HG02678 (cell line): ENCODE results near the gene TMC3.
"Not testable (repeated sequence)": the region's sequence is repeated elsewhere in the genome, so short reads cannot be mapped to it uniquely, and the experiment has no call there.

Experiments used
- ATAC-seq: cut with Tn5 transposase; IDR thresholded peaks from one replicate; pipeline ENCODE4 v1.9.1; 2021; ENCODE audit warnings: mild to moderate bottlenecking, moderate library complexity; ENCODE audit not compliant: unreplicated experiment

The TMC3 gene

GRCh38 chr15:81373775-81374395 is at the start of gene TMC3:
Gene TMC3 (minus strand): TSS chr15:81374213. CDS start chr15:81374077, 136 bp downstream.
- ATAC-seq, result no peak

DNA sequence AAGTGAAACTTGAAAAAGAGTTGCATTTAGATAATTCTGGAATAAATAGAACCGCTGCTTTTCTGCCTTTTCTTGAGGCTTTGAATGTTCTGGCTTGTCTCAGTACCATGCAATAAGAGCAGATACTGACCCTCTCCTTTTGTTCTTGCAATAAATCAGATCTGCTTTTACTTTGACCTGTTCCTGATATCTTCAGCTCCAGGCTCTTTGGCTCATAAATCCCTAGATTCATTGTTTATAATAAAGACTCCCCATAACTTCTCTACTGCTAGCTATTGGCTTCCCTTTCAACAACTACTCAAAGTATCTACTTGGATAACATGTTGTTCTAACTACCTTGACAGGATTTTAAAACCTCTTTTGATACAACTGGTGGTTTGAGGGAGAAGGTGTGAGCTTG is 47.4 kb upstream of the TMC3 start:
- no peak for ATAC-seq

GRCh38 chr15:81419332-81419943 is 45.4 kb upstream of the TMC3 start:
- ATAC-seq, result no peak

DNA sequence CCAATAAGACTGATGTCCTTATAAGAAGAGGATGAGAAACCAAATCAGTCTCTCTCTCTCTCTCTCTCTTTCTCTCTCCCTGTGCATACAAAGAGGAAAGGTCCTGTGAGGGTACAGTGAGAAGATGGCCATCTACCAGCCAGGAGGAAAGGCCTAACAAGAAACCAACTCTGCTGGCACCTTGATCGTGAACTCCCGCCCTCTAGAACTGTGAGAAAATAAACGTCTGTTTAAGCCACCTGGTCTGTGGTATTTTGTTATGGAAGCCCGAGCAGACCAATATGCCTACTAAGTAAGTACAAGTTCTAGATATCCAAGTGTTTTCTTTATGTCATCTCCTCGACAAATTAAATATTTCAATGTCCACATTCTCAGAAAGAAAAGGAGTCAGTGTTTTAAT is 44.9 kb upstream of the TMC3 start:
- ATAC-seq, result no peak

- ATAC-seq, result no peak
Measured at GRCh38 chr15:81418444-81418843, 44.4 kb upstream of the TMC3 start.

DNA sequence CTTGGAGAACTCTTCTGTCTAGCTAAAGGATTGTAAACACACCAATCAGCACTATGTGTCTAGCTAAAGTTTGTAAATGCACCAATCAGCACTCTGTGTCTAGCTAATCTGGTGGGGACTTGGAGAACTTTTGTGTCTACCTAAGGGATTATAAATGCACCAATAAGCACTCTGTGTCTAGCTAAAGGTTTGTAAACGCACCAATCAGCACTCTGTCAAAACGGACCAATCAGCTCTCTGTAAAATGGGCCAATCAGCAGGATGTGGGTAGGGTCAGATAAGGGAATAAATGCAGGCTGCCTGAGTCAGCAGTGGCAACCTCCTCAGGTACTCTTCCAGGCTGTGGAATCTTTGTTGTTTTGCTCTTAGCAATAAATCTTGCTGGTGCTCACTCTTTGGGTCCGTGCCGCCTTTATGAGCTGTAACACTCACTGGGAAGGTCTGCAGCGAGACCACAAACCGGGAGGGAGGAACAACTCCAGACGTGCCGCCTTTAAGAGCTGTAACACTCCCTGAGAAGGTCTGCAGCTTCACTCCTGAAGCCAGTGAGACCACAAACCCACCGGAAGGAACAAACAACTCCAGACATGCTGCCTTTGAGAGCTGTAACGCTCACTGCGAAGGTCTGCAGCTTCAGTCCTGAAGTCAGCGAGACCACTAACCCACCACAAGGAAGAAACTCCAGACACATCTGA is 40.4 kb upstream of the TMC3 start:
- not testable (repeated sequence) for ATAC-seq

GRCh38 chr15:81413851-81414250 is 39.8 kb upstream of the TMC3 start:
- no peak for ATAC-seq

GRCh38 chr15:81411969-81412633 is 38.1 kb upstream of the TMC3 start:
- no peak for ATAC-seq

DNA sequence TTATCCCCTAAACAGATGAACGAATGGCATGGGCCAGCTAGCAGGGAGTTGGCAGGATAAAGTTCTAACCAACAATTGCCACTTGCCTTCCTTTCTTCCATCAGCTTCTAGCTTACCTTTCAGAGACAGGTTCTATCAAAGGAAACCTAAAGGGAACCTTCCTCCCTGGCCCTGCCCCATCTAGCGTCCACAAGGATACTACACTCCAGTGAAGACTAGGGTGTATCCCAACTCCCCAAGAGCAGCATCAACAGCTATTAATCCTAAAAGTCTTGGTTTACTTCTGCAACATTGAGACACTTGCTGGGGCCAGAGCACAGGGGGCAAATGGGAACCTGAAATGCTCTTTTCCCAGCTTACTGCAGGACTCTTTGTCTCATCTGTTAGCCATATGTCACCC is 37.0 kb upstream of the TMC3 start:
- ATAC-seq, result no peak

DNA sequence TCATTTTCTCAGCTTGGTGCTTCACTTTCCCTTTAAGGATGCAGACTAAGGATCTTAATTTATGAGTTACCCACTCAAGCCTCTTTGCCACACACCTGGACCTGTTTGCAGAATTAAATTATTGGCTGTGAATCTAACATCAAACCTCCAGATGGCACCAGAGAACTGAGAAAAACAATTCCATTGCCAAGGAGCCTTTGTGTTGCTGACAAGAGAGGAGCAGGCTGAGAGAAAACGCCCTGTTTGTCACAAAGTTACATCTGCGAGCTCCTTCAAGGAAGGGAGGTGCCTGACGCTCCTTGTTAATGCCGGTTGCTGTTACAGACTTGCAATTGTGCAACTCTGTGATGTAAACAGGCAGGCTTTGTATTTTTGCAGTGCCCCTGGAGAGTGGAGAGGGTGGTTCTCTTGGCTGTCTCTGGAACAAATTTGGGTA is 36.3 kb upstream of the TMC3 start:
- no peak for ATAC-seq

DNA sequence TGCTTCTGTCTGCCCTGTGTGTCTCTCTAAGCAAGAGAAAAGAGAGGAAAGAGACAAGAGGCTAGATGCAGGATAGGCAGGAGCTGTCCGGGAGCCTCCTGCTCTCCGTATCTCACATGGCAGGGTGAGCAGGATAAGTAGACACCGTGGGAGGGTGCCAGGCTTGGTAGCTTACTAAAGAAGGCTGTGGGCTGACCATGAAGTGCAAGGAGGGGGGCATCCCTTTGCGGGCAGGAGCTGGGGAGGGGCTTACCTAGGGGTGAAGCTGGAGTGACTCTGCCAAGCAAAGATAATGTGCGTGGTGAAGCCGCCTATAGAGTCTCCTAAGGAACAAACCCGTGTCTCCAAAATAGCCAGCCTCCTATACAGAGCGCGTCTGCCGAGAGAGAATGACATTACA is 33.7 kb upstream of the TMC3 start:
- no peak for ATAC-seq

- no peak for ATAC-seq
Measured at GRCh38 chr15:81407176-81407575, 33.2 kb upstream of the TMC3 start.

DNA sequence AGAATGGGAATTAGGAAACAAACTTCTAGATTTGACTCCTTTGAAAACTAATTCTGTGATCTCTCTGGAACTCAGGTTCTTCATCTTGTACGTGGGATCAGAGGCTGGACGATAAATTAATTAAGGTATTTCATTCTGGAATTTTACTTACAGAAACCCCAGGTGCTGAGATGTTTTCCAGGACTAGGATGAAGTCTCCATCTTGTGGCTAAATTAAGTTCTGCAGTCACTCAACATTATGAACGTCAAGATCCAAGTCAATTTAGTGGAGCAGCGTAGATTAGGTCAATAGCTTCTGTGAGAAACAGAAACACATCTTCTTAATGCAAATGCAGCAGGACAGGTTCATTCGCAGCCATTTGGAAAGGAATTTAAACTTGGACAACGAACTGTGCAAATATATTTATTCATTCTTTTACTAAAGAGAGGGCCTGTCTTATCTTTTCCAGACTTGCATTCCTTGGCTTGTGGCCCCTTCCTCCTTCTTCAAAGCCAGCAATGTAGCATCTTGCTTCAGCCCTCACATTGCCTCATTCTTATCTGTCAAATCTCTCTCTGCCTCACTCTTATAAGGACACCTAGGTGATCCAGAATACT is 26.7 kb upstream of the TMC3 start:
- no peak for ATAC-seq

DNA sequence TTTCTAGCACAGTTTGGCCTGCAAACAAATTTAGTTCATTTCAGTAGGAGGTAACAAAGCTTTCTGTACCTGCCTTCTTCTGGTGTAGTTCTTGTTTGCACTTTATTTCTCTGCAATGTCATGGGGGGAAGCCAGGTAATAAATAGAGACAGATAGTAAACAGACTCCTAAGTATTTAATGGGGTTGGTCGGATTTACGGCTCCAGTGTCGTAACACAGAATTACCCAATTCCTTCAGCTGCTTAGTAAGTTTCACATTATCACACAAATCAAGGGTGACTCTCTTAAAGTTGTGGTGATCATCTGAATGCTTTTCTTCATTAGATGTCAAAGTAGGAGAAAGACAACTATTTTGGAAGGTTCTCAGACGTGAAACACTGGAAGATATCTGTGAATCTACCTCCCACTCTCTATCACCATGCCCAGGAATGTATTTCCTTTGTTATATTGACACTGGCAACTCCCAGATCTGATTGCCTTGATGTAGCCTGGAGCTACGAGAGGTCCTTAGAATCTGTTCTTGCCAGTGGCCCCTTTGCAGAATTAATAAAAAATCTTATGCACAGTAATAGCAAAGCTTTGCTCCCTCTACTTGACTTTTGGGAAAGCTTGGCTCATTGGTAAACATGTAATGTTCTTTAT is 25.0 kb upstream of the TMC3 start:
- no peak for ATAC-seq

DNA sequence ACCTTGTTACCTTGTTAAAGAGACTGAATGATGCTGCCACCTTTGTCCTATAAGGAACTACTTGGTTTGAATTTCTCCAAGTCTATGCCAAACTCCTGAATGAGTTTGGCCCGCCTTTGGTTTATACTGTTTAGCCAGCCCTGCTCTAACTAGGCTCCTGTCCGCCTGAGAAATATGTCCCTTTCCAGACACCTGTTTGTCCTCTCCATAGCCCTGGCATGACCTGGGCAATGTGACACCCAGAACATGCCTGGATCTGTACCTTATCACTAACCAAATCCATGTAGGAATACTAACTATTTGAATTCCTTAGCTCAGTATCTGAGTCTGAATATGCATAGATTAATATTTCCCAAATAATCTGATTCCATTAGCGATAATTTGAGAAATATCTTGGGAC is 24.4 kb upstream of the TMC3 start:
- ATAC-seq, result no peak

- no peak for ATAC-seq
Measured at GRCh38 chr15:81394603-81395002, 20.6 kb upstream of the TMC3 start.

DNA sequence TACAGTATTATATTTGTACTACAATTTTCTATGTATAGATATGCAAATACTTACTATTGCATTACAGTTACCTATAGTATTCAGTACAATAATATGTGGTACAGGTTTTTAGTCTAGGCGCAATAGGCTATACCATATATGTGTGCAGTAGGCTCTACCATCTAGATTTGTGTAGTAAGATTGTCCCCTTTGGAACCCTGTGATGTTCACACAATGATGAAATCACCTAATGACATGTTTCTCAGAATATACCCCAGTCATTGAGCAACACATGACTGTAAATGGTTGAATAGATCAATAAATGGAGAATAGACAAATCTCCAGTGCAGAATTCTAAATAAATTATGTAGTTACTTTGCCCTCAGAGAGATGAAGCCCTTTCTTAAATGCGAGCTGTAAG is 17.6 kb upstream of the TMC3 start:
- ATAC-seq, result no peak

- no peak for ATAC-seq
Measured at GRCh38 chr15:81388436-81388770, 14.4 kb upstream of the TMC3 start.

DNA sequence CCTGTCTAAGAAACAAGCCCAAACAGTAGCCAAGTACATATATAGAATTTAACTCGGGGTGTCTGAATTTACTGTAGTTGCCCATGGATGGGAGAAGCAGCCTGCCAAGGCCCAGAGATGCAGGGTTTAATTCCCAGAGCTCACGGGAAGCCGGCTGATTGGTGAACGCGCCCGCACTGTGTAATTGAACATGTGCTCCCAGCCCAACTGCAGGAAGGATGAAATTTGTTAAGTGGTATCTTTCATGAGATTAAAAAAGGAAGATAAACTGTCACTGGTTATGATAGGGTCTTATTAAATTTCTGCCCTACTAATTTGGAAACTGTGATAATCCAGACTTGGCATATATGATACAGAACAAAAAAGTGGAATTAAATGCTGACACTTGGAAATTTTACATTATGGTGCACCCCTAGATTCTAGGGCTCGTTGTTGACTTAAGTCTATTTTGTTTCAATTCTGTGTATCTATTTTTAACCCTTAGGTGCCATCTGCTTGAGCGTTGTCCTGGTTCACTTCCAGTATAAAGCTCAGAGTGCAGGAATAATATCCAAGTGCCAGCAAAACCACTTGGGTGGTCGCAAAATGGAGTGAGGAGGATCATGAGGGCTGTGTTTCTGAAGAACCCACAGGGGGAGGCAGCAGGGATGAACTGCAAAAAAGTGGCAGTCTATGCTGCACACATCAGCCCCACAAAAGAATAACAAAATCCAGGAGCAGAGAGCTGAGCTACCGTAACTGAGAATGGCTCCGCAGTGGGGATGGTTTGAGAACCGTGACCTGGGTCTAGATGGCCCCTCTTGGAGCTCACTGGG is 13.8 kb upstream of the TMC3 start:
- ATAC-seq, result no peak

GRCh38 chr15:81386947-81387346 is 12.9 kb upstream of the TMC3 start:
- no peak for ATAC-seq
